ENCODE measurements around the gene CCDC15.
A peak's percentile ranks its signal among the peaks of the same experiment; 100 is the strongest.
"Not testable (repeated sequence)": the region's sequence is repeated elsewhere in the genome, so short reads cannot be mapped to it uniquely, and the experiment has no call there.

The CCDC15 gene

GRCh38 chr11:124988063-124988462, 34.1 kb downstream of the CCDC15 start:
- DNase-seq (ENCODE audit: insufficient read length, low spot score), result no peak
- no peak for FAIRE-seq

DNA sequence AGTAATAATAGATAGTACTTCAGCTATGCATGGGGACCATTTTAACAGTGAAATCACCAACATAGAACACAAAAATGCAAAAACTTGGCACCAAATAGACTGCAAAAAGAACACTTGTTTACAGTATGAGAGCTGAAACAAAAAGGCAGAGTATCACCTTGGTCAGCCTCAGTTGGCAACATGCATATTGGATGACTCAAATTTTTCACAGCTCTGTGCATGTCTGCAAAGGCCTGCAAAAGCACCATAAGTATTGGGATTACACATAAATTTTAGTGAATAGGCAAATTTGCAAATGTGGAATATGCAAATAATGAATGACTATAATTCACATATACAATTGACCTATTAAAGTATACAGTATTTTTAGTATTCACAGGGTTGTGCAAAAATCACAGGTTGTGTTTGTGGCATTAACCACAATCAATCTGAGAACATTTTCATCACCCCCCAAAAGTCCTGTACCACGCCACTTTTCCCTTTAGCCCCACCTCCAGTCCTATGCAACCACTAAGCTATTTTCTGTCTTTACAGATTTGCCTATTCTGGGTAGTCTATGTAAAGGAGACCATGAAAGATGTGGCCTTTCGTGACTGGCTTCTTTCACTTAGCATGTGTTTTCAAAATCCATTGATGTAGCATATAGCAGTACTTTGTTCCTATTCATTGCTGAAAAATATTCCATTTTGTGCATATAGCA, 47.2 kb downstream of the CCDC15 start:
- DNase-seq (ENCODE audit: insufficient read length, low spot score), result no peak
- FAIRE-seq, result no peak

DNA sequence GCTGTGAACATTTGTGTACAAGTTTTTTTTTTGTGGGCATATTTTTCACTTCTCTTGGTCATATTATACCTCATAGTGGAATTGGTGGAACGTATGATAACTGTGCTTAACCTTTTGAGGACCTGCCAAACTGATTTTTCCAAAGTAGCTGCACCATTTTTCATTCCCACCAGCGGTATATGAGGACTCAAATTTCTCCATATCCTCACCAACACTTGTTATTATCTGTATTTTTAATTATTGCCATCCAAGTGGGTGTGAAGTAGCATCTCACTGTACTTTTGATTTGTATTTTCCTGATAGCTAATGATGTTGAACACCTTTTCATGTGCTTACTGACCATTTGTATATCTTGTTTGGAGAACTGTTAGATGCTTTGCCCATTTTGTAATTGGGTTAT, 47.8 kb downstream of the CCDC15 start:
- no peak for DNase-seq (ENCODE audit: insufficient read length, low spot score)
- FAIRE-seq, result no peak

- DNase-seq (ENCODE audit: insufficient read length, low spot score), result no peak
- no peak for FAIRE-seq
These were observed 51.5 kb downstream of the CCDC15 start for GRCh38 chr11:125005491-125005890.

- FAIRE-seq (no peak), DNase-seq (ENCODE audit: insufficient read length, low spot score) (no peak)
These were observed 62.4 kb downstream of the CCDC15 start for GRCh38 chr11:125016413-125016812.

GRCh38 chr11:125020342-125020741, 66.3 kb downstream of the CCDC15 start:
- FAIRE-seq (no peak), DNase-seq (ENCODE audit: insufficient read length, low spot score) (no peak)

- no peak for FAIRE-seq
These were observed 68.5 kb downstream of the CCDC15 start for GRCh38 chr11:125022551-125022950.

DNA sequence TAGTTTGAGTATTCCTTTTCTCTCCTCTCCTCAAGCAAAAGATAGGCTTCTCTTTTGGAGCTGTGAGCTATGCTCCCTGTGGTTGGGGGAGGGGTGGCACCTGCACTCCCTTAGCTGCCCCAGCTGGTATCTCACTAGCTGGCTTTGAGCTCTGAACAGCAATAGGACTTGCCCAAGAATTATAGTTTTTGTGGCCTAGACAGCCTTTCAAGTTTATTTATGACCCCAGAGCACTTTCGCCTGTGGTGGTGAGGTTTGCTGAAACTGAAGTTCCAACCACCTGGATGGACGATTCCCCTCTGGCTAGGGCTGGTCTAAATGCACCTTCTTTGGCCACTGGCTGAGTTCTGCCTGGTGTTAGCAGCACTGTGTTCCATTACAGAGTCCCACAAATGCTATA, 72.0 kb downstream of the CCDC15 start:
- no peak for FAIRE-seq
- no peak for DNase-seq (ENCODE audit: insufficient read length, low spot score)

More at GRCh38 chr11:125022551-125022950, 68.5 kb downstream of the CCDC15 start:
- no peak for DNase-seq (ENCODE audit: insufficient read length, low spot score)

GRCh38 chr11:125029431-125029830, 75.4 kb downstream of the CCDC15 start:
- not testable (repeated sequence) for DNase-seq (ENCODE audit: insufficient read length, low spot score); FAIRE-seq

GRCh38 chr11:125036933-125037332, 82.9 kb downstream of the CCDC15 start:
- DNase-seq (ENCODE audit: insufficient read length, low spot score) (no peak), FAIRE-seq (no peak)

GRCh38 chr11:125049164-125049792, 95.3 kb downstream of the CCDC15 start:
- FAIRE-seq (no peak), DNase-seq (ENCODE audit: insufficient read length, low spot score) (no peak)

DNA sequence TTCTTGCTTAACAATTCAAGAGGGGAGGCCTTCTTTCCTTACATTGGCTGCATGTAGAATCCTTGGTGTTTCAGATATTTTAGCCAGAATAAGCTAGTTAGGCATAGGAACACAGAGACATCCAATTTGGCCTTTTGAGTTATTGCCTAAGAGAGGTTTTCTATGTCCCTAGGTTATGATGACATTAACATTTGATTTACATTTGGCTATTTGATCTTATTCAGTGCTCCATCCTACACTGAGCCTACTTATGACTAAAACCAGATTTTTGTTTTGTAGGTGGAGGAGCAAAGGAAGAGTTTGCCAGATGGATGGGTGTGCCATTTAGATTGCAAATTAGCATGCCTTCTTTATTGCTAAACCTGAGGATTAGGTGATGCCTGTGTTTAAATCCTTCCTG, 98.0 kb downstream of the CCDC15 start:
- no peak for DNase-seq (ENCODE audit: insufficient read length, low spot score)
- FAIRE-seq, result no peak

DNA sequence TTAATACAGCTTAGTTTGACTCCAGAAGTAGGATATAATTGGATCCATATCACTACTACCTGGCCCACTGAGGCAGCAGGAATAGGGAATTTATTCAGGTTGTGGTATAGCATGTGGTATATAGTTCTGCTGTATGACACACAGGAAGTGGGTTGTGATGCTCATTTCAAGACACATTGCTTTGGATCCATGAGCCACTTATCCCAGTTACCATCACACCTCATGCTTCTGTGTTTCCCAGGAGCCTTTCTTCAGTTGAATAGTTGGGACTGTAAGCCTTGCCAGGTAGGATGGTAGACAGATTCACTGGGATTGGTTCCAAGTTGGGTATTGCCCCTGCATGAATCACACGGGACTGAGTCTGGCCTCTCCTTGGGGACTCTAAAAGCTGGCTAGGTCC, 99.2 kb downstream of the CCDC15 start:
- FAIRE-seq (no peak), DNase-seq (ENCODE audit: insufficient read length, low spot score) (no peak)

DNA sequence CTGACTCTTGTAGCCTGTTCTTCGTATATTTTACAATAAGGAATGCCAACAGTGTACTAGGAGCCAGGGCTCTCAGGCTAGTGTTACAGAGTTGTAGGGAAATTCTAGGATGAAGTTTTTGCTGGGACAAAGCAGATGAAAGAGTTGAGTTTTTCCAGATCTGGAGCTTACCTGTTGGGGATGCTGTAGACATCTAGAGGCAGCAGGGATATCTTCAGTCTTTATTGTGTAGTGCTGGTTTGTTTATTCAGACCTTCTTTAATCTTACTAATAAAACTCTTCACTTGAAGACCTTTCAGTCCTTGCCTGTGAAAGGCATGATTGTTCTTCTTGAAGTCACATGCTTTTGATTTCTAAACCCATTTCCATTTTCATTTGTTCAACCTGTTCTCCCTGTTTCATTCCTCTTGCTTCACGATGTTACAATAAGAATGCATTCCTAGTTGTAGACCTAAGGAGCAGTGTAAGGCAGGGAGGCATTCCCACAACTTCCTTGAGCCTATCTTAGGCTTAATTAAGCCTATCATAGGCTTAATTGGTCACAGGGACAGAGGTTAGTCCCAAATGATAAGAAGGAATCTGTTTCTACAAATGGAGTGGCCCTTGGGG, 101.2 kb downstream of the CCDC15 start:
- DNase-seq (ENCODE audit: insufficient read length, low spot score), result no peak
- FAIRE-seq, result no peak

DNA sequence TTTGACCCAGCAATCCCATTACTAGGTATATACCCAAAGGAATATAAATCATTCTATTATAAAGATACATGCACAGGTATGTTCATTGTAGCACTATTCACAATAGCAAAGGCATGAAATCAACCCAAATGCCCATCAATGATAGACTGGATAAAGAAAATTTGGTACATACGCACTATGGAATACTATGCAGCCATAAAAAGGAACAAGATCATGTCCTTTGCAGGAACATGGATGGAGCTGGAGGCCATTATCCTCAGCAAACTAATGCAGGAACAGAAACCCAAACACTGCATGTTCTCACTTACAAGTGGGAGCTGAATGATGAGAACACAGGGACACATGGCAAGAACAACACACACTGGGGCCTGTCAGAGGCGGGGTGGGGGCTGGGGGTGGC, 102.1 kb downstream of the CCDC15 start:
- not testable (repeated sequence) for FAIRE-seq; DNase-seq (ENCODE audit: insufficient read length, low spot score)

GRCh38 chr11:125056931-125057692, 103.1 kb downstream of the CCDC15 start:
- FAIRE-seq (peak; percentile 26), DNase-seq (ENCODE audit: insufficient read length, low spot score) (no peak)

- FAIRE-seq (no peak), DNase-seq (ENCODE audit: insufficient read length, low spot score) (no peak)
These were observed 103.7 kb downstream of the CCDC15 start for GRCh38 chr11:125057693-125058016.

GRCh38 chr11:125061281-125061680, 107.3 kb downstream of the CCDC15 start:
- FAIRE-seq, result no peak
- no peak for DNase-seq (ENCODE audit: insufficient read length, low spot score)

DNA sequence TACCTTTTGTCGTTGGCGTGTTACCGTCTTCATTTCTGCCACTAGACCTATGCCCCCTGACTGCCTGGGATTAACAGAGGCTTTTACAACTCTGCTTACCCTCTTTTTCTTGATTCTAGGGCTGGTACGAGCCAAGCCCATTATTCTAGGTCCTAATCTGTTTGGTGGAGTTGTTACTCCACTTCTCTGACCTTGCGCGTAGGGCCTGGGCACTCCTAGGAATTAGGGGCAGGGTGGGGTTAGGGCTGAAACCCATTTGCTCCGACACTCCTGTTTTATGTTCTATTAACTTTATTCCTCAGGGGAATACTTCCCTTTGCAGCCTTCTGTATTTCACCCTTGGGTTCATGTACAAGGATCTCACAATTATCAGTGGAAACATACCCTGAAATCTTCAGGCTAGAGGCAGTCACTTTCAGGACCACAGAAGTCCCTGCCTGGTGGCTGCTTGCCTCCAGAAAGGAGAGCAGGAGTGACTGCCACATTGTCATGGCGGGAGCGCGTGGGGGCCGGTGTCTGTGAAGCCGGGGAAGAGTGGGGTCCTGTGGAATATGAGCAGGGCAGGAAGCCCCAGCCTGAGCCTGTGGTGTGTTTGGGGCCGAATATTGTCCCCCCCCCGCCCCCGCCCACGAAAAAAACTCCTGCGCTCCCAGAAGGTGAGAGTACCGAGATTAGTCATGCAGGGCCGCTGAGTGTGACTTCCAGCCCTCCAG, 108.4 kb downstream of the CCDC15 start:
- FAIRE-seq, result no peak

GRCh38 chr11:125062931-125063428, 109.0 kb downstream of the CCDC15 start, which contains the start of gene SLC37A2:
Gene SLC37A2 (plus strand): TSS chr11:125063305. CDS start chr11:125063368, 63 bp downstream.
- FAIRE-seq, result peak; percentile 98
- peak; percentile 63 for DNase-seq (ENCODE audit: insufficient read length, low spot score)

More for the DNA sequence above, 108.4 kb downstream of the CCDC15 start:
- DNase-seq (ENCODE audit: insufficient read length, low spot score), result no peak
